B cell (primary cell): ENCODE data around the gene S100A12. TPM values are rescaled to one million over a fixed set of nuclear protein-coding genes. Genes with fewer than 3 reads are reported as not detected.

Source experiments
- ATAC-seq: fragments of 200-7000 bp; cut with Tn5 transposase; one replicate; pipeline ENCODE4 v1.10.0; 2021; ENCODE audit warnings: low read depth, mild to moderate bottlenecking, moderate number of reproducible peaks, moderate library complexity
- CTCF ChIA-PET: fragments of 350-600 bp; sonication (Branson Sonifier 250); formaldehyde crosslinking; loops from one replicate; lab custom pipeline; 2021; ENCODE audit warnings: antibody characterized with exemption, inconsistent platforms; lab: Charles Lee
- POLR2A ChIA-PET: fragments of 350-600 bp; sonication (Branson Sonifier 250); formaldehyde crosslinking; loops from one replicate; lab custom pipeline; 2021; ENCODE audit warnings: antibody characterized with exemption; lab: Charles Lee
- DNase-seq: peaks from one replicate; pipeline ENCODE4 v3.0.0; 2013
- H2AFZ ChIP-seq: 2 replicates; pipeline ENCODE4 v1.6.1; 2012; ENCODE audit warnings: mild to moderate bottlenecking, low read depth, low read length; ENCODE audit not compliant: insufficient read depth, poor library complexity, severe bottlenecking
- H3K27ac ChIP-seq, 2 donors: 1 replicate in 1 of 2; 2 replicates in 1 of 2; pipeline ENCODE4 v1.5.1; 2012 to 2013; ENCODE audit warnings: low read length in 2 of 2, mild to moderate bottlenecking in 2 of 2, moderate library complexity in 1 of 2
- H3K27me3 ChIP-seq, 4 experiments: fragments of 200-600 bp in 1 of 4; sonication (generic) in 1 of 4; replicated peaks in 1 of 4; 1 replicate in 2 of 4; 2 replicates in 2 of 4; pipeline versions ENCODE4 v1.6.1 to v1.7.0; 2013 to 2016; ENCODE audit warnings: low read length in 3 of 4, mild to moderate bottlenecking in 2 of 4, mixed read lengths in 1 of 4, moderate library complexity in 1 of 4; ENCODE audit not compliant: insufficient read depth in 4 of 4, control insufficient read depth in 3 of 4; ENCODE audit errors: control extremely low read depth in 1 of 4
- H3K36me3 ChIP-seq, 2 experiments: replicated peaks in 1 of 2; 1 replicate in 1 of 2; 2 replicates in 1 of 2; pipeline versions ENCODE4 v1.6.1 to v1.7.1; 2013; ENCODE audit warnings: low read length in 1 of 2; ENCODE audit not compliant: insufficient read depth in 2 of 2, control insufficient read depth in 1 of 2; ENCODE audit errors: control extremely low read depth in 1 of 2, extremely low read depth in 1 of 2
- H3K4me1 ChIP-seq, 2 donors: fragments of 200-600 bp in 1 of 2; sonication (generic) in 1 of 2; 1 replicate in 1 of 2; 2 replicates in 1 of 2; pipeline versions ENCODE4 v1.5.1 to v1.6.1; 2013 to 2017; ENCODE audit warnings: low read length in 2 of 2; ENCODE audit not compliant: control insufficient read depth in 2 of 2, insufficient read depth in 2 of 2
- H3K4me2 ChIP-seq: replicated peaks from 2 replicates; pipeline ENCODE3; 2012; ENCODE audit warnings: mild to moderate bottlenecking, low read depth, low read length; ENCODE audit not compliant: poor library complexity, severe bottlenecking
- H3K4me3 ChIP-seq, 5 experiments: fragments of 200-600 bp in 1 of 5; sonication (generic) in 1 of 5; 1 replicate in 3 of 5; 2 replicates in 2 of 5; pipeline versions ENCODE4 v1.5.1 to v1.7.0; 2011 to 2016; ENCODE audit warnings: low read length in 4 of 5, mild to moderate bottlenecking in 4 of 5, low read depth in 2 of 5, control low read depth in 1 of 5, moderate library complexity in 1 of 5; ENCODE audit not compliant: insufficient read depth in 1 of 5; ENCODE audit errors: control extremely low read depth in 1 of 5, extremely low read depth in 1 of 5
- H3K79me2 ChIP-seq: fragments of 200-600 bp; sonication (generic); one replicate; pipeline ENCODE4 v1.6.0; 2016; ENCODE audit warnings: low read length; ENCODE audit not compliant: control insufficient read depth, insufficient read depth
- H3K9ac ChIP-seq: fragments of 200-600 bp; sonication (generic); 2 replicates; pipeline ENCODE4 v1.6.1; 2017; ENCODE audit warnings: mild to moderate bottlenecking, low read length, moderate library complexity
- H3K9me3 ChIP-seq, 3 donors: one replicate each; pipeline versions ENCODE4 v1.6.1 to v1.7.1; 2013; ENCODE audit warnings: low read length in 2 of 3; ENCODE audit not compliant: control insufficient read depth in 2 of 3, insufficient read depth in 1 of 3; ENCODE audit errors: control extremely low read depth in 1 of 3
- H4K20me1 ChIP-seq: 2 replicates; pipeline ENCODE4 v1.6.0; 2012; ENCODE audit warnings: mild to moderate bottlenecking, low read length; ENCODE audit not compliant: insufficient read depth, control insufficient read depth, poor library complexity, severe bottlenecking
- H3K27ac Mint-ChIP-seq: one replicate; pipeline ENCODE4 v1.8.0; 2021; ENCODE audit warnings: mixed read lengths
- H3K27me3 Mint-ChIP-seq: one replicate; pipeline ENCODE4 v1.8.0; 2021; ENCODE audit warnings: mixed read lengths
- H3K4me1 Mint-ChIP-seq: one replicate; pipeline ENCODE4 v1.8.0; 2021; ENCODE audit warnings: mixed read lengths
- H3K4me3 Mint-ChIP-seq: one replicate; pipeline ENCODE4 v1.8.0; 2021; ENCODE audit warnings: mixed read lengths
- H3K9me3 Mint-ChIP-seq: one replicate; pipeline ENCODE4 v1.8.0; 2022; ENCODE audit warnings: mixed read lengths; ENCODE audit not compliant: insufficient read depth
- EZH2 ChIP-seq: IDR thresholded peaks from 2 replicates; pipeline ENCODE4 v1.6.1; 2012; ENCODE audit warnings: borderline replicate concordance, low read depth, mild to moderate bottlenecking, moderate library complexity, low read length; ENCODE audit not compliant: insufficient read depth, poor library complexity, severe bottlenecking
- WGBS: methylation state at CpG from one replicate; pipeline ENCODE4 v1.1.5; 2013; ENCODE audit warnings: missing lambda C conversion rate; ENCODE audit not compliant: insufficient coverage; 5-methylcytosine and 5-hydroxymethylcytosine counted together
- intact Hi-C: fragments of 100-400 bp; cut with micrococcal nuclease; formaldehyde crosslinking; loops from one replicate; pipeline ENCODE4 v1.10.0; 2022
- polyA plus RNA-seq: library from polyadenylated mRNA; depleted of rRNA; stranded (reverse); fragments of >200 nt; gene quantifications from 2 replicates; pipeline ENCODE4 v1.2.3, GENCODE V29; 2012
- total RNA-seq, 2 donors: library from RNA; stranded (reverse); fragments of 120-200 nt in 1 of 2; gene quantifications; 1 replicate in 1 of 2; 2 replicates in 1 of 2; pipeline versions ENCODE4 v1.2.3 to v1.2.4, GENCODE V29; 2013 to 2022
- TF ChIP-seq, protein P1 (sequence below): fragments of 200-600 bp; IDR thresholded peaks from one replicate; pipeline ENCODE4 v1.8.0; 2022; ENCODE audit warnings: antibody characterized with exemption, mild to moderate bottlenecking

The S100A12 gene
- total and polyA plus RNA-seq, 2 donors (not counting 1 experiment from before 2014, with no cell fraction given) = 3.4 TPM; not detected in 1

DNA sequence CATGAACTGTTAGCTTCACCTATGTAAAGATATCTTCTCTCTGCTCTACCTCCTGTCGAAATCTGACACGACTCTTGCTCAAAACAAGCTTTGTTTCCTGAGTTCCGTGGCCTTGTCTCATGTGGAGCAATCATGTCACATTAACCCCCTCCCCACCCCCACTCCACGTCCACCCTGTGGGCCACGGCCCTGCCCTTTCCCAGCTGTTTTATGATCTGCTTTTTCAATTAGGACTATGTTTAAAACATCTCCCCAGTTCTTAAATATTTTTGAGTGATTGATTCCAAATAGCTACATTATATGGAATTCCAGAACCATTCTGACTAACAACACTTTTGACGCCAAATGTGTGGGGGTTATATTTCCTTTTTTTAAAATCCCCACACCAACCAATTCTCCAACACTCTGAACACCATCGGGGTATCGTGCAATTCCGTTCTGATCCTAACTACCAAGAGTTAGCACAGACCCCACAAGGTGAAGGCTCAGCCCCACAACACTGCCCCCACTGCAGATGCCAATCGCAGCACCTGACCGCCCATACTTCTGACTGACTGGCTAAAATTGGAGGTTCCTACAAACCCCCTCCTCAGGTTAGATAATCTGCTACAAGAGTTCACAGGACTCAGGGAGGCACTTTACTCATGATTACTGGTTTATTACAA lies 28.1 kb upstream of the S100A12 start:
- peaks cover 41% of the 10 kb centered on the region for H3K27me3 Mint-ChIP-seq
- no peaks in the 10 kb centered on the region for H3K36me3 ChIP-seq
- peaks cover 0 to 5% (median 3%) of the 10 kb centered on the region in 4 experiments for H3K27me3 ChIP-seq
- no peaks in the 10 kb centered on the region for H4K20me1 ChIP-seq
- no peaks in the 10 kb centered on the region for H3K4me1 ChIP-seq
- ChIA-PET POLR2A (no interaction called here), CTCF (interaction anchor here (0.5 kb wide), 1 partner anchor 95 kb away, joined by 3 read pairs; no protein-coding TSS in a partner anchor)
- no peak overlapping the region for H3K27ac ChIP-seq
- no peak overlapping the region for H3K4me3 Mint-ChIP-seq
- intact Hi-C loops = no loop called here
- TF ChIP-seq, protein P1, sequence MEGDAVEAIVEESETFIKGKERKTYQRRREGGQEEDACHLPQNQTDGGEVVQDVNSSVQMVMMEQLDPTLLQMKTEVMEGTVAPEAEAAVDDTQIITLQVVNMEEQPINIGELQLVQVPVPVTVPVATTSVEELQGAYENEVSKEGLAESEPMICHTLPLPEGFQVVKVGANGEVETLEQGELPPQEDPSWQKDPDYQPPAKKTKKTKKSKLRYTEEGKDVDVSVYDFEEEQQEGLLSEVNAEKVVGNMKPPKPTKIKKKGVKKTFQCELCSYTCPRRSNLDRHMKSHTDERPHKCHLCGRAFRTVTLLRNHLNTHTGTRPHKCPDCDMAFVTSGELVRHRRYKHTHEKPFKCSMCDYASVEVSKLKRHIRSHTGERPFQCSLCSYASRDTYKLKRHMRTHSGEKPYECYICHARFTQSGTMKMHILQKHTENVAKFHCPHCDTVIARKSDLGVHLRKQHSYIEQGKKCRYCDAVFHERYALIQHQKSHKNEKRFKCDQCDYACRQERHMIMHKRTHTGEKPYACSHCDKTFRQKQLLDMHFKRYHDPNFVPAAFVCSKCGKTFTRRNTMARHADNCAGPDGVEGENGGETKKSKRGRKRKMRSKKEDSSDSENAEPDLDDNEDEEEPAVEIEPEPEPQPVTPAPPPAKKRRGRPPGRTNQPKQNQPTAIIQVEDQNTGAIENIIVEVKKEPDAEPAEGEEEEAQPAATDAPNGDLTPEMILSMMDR = no peak
- TF ChIP-seq EZH2 = no peak
- 94% methylated on average over 7 of the region's 11 CpGs for WGBS
- peaks cover 0 to 3% (median 0%) of the 10 kb centered on the region in 3 donors for H3K9me3 ChIP-seq
- H3K9ac ChIP-seq = no peak overlapping the region
- no peaks in the 10 kb centered on the region for H3K9me3 Mint-ChIP-seq
- DNase-seq (no peak), ATAC-seq (no peak)
- H3K4me3 ChIP-seq = no peak overlapping the region
- no peak overlapping the region for H3K4me2 ChIP-seq
- no peak overlapping the region for H2AFZ ChIP-seq
- no peaks in the 10 kb centered on the region for H3K4me1 Mint-ChIP-seq
- no peak overlapping the region for H3K27ac Mint-ChIP-seq
- H3K79me2 ChIP-seq = no peaks in the 10 kb centered on the region

DNA sequence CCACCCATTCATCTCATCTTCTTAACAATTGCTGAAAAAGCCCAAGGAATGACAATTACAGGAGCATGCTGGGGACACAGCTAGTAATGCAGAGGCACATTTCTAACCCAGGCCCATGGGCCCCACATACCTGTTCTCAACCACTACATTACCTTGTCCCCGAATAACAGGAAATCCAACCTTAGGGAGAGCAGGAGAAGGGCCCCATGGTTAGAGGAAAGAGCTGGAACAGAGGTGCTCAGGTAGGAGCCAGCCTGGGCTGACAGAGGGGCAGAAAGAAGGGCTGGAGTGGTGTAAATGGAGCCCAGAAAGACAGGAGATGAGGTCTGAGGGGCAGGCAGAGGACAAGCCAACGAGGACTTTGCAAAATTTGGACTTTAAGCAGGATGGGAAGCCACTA lies 26.8 kb upstream of the S100A12 start:
- H3K79me2 ChIP-seq = no peaks in the 10 kb centered on the region
- no peak for ATAC-seq
- H3K4me1 Mint-ChIP-seq = no peaks in the 10 kb centered on the region
- H3K27ac ChIP-seq = no peak overlapping the region
- ChIA-PET POLR2A (no interaction called here), CTCF (interaction anchor here (0.9 to 1.0 kb wide), 2 partner anchors 50 to 62 kb away, joined by 3 to 4 read pairs; no protein-coding TSS in a partner anchor)
- no peaks in the 10 kb centered on the region for H3K9me3 Mint-ChIP-seq
- H2AFZ ChIP-seq = no peak overlapping the region
- peaks cover 0 to 2% (median 0%) of the 10 kb centered on the region in 3 donors for H3K9me3 ChIP-seq
- no peak overlapping the region for H3K4me3 Mint-ChIP-seq
- H3K27me3 ChIP-seq = peaks cover 0 to 3% (median 3%) of the 10 kb centered on the region in 4 experiments
- H3K9ac ChIP-seq = no peak overlapping the region
- no peak for TF ChIP-seq EZH2
- TF ChIP-seq, protein P1 = no peak
- intact Hi-C loops = no loop called here
- H3K36me3 ChIP-seq = no peaks in the 10 kb centered on the region
- peaks cover 34% of the 10 kb centered on the region for H3K27me3 Mint-ChIP-seq
- no peak overlapping the region for H3K4me3 ChIP-seq
- no peak for DNase-seq
- no peaks in the 10 kb centered on the region for H4K20me1 ChIP-seq
- WGBS = 40% methylated on average over 1 of the region's 2 CpGs
- no peak overlapping the region for H3K27ac Mint-ChIP-seq
- no peak overlapping the region for H3K4me2 ChIP-seq
- H3K4me1 ChIP-seq = no peaks in the 10 kb centered on the region
